CD4-positive, alpha-beta T cell treated with Interleukin-4 for 4 hours (primary cell): Measurements from ENCODE around the gene CAPN1.
"Not testable (repeated sequence)": the region's sequence is repeated elsewhere in the genome, so short reads cannot be mapped to it uniquely, and the experiment has no call there.

Experiments
- DNase-seq: peaks from one replicate; pipeline ENCODE4 v3.0.0-alpha.2; 2020

CAPN1 gene

DNA sequence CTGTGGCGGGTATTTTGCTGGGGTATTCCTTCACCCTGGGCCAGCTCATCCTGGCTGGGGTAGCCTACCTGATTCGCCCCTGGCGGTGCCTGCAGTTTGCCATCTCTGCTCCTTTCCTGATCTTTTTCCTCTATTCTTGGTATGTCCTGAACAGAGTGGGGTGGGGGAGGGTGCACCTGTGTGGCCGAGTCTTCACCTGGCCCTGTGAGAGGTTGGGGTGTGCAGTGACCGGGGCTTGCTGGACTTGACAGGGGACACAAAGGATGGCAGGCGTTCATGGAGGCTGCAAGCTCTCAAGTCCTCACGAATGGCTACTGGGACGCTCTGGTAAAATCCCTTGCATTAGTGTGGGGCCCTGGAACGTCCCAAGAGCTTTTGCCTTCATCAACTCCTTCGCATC, 39.3 kb downstream of the CAPN1 start:
- DNase-seq = no peak

DNA sequence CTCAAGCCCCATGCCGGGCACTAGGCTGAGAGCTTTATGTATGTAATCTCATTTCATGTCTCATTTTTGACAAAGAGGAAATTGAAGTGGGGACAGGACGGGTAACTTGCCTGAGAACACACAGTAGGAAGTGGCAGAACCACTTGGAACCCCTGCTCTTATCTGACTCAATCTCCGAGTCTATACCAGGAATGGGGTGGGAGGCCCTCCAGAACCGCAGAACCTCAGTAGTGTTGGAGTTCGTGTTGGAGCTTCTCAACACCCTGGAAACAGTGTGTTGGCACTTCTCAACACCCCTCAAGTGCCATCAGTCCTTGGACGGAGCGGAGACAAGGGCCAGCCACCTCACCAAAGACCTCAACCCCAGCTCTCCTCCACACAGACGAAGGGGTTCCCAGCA, 41.3 kb downstream of the CAPN1 start:
- no peak for DNase-seq

DNA sequence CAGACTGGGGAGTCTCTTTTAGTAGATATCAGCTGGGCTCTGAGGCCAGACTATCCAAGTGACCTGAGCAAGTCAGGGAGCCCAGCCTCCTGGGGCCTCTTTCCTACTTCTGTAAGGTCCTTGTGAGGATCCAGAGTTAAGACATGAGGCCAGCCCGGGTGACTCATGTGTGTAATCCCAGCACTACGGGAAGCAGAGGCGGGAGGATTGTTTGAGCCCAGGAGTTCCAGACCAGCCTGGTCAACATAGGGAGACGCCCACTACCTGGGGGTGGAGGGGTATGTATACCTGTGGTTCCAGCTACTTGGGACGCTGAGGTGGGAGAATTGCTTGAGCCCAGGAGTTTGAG, 43.2 kb downstream of the CAPN1 start:
- no peak for DNase-seq

DNA sequence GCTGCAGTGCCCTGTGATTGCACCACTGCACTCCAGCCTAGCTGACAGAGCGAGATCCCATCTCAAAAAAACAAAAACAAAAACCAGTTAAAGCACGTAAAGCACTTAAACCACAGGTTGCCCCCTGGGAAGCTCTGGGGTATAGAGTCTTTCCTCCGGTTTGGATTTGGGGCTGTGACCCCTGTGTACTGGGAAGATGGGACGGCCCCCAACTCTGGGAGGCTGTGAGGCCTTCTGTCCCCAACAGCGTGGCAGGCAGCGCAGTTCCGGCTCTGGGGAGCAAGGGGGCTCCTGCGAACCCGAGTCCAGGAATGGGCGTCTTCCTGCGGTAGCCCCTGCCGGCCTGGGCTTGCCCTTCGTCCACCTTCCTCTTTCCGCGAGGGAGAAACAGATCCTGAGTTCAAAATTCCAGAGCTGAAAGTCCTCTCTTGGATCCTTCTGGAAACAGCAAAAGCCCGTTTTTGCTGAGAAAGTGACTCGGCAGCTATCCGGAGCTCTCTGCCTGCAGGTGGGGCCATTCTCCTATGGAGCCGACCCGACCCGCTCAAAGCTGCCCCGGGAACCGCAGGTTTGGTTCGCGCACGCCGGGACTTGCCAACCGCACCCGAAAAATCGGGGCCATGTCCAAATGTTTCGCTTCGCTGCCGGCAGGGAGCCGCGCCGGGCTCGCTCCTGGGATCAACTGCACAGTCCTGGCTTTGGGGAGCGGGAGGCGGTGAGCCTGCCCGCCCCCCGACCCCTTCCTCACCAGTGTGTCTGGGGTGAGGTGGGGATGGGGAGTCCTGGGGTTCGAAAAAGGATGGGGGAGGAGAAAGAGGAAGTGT, 43.8 kb downstream of the CAPN1 start:
- DNase-seq = peak; percentile 34

DNA sequence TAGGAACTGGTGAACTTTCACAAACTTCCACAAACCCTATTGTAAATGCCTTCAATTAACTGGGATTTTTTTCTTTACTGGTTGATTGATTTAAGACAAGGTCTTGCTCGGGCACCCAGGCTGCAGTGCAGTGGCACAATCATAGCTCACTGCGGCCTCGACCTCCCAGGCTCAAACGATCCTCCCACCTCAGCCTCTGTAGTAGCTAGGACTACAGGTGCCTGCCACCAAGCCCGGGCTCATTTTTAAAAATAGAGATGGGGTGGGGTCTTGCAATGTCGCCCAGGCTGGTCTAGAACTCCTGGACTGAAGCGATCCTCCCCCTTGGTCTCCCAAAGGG, 44.3 kb downstream of the CAPN1 start:
- no peak for DNase-seq

DNA sequence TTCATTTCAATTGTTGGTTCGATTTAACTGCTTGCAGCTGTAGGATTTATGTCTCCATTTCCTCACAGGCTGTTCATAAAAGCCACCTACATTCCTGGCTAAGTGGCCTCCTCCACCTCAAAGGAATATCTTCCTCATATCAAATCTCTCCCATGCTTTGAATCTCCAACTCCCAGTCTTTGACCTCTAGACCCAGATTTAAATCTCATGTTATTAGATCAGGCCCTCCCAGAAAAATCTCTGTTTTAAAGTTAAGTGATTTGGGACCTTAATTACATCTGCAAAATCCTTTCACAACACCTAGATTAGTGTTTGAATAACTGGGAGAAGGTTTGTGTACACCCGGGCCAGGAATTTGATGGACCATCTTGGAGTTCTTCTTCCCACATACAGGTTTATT, 46.2 kb downstream of the CAPN1 start:
- DNase-seq = no peak

DNA sequence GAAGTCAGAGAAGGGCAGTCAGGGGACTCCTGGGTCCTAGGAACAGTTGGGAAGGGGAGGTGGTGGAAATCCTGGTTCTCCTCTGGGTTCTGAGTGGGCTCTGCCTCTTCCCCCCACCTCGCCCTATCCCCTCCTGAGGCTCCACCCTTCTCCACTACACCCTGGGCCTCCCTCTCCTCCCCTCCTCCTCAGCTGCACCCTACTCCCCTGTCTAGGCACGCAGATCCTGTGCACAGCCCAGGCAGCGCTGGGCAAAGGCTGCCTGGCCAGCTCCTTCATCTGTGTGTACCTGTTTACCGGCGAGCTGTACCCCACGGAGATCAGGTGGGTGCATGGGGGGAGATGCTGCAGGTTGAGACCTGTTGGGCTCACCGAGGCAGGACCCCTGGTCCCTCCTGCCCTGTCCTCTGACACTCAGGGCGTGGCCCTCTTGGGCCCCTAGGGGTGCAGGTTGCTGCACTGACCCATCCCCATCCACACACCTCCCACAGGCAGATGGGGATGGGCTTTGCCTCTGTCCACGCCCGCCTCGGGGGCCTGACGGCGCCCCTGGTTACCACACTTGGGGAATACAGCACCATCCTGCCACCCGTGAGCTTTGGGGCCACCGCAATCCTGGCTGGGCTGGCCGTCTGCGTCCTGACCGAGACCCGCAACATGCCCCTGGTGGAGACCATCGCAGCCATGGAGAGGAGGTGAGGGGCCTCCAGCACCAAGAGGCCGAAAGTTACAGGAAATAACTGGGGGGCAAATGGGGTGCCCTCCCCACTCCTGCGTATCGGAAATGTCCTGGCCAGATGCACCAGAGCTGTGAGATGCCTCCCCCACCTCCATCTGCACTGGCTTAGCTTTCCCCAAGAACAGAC, 54.7 kb downstream of the CAPN1 start:
- no peak for DNase-seq

DNA sequence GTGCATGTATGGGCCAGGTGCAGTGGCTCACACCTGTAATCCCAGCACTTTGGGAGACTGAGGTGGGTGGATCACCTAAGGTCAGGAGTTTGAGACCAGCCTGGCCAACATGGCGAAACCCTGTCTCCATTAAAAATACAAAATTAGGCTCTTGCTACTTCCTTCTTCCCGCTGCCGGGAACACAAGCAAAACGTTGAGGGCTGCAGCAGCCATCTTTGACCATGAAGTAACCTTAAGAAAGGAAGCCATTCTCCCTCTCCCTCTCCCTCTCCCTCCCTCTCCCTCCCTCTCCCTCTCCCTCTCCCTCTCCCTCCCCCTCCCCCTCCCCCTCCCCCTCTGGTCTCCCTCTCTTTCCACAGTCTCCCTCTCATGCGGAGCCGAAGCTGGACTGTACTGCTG, 56.6 kb downstream of the CAPN1 start:
- not testable (repeated sequence) for DNase-seq

DNA sequence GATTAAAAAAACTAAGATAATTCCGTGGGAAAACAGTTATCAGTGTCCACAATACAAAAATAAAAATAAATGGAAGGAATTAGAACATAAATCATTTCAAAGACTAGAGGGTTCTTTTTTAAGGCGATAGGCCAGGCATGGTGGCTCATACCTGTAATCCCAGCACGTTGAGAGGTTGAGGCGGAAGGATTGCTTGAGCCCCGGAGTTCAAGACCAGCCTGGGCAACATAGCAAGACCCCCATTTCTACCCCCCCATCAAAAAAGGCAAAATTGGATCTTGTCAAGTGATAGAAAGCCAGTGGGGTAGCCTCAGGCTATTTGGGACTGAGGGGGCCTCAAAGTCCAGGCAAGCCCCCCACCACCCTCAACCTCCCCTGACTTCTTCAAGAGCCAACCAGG, 59.4 kb downstream of the CAPN1 start:
- DNase-seq = no peak

DNA sequence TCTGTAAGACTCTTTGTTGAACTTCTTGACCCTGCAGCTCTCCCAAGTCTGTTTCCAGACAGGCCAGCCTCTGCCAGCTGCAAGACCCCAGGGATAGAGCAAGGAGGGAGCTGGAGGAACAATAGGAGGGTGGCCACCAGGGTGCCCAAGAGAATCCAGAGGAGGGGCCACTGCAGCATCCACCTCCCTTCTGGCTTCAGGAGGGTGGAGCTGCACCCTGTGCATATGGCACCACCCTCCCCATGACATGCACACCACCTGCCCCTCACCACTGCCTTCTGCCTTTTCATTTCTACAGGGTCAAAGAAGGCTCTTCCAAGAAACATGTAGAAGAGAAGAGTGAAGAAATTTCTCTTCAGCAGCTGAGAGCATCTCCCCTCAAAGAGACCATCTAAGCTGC, 60.0 kb downstream of the CAPN1 start:
- no peak for DNase-seq

DNA sequence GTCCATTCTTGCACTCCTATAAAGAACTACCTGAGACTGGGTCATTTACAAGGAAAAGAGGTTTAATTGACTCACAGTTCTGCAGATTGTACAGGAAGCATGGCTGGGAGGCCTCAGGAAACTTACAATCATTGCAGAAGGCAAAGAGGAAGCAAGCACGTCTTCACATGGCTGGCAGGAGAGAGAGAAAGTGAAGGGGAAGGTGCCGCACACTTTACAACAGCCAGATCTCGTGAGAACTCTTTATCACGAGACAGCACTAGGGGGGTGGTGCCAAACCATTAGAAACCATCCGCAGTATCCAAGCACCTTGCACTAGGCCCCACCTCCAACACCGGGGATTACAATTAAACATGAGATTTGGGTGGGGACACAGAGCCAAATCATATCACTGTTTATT, 60.7 kb downstream of the CAPN1 start:
- no peak for DNase-seq

DNA sequence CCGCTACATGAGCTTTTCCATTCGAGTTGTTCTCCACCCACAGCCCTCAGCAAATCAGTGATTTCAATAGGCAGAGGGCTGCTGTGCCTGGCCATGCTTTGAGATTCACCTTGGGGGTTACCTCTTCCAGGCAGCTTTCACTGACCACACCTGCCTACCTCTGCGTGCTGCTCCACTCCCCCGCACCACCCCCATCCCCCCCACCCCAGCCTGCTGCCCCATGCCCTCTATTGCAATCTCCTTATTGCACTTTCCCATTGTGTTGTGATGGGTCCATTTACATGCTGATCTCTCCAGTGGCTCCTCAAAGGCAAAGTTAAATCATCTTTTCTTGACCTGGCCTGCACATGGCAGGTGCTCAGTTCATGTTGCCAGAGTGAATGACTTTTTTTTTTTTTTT, 62.1 kb downstream of the CAPN1 start:
- DNase-seq = no peak

DNA sequence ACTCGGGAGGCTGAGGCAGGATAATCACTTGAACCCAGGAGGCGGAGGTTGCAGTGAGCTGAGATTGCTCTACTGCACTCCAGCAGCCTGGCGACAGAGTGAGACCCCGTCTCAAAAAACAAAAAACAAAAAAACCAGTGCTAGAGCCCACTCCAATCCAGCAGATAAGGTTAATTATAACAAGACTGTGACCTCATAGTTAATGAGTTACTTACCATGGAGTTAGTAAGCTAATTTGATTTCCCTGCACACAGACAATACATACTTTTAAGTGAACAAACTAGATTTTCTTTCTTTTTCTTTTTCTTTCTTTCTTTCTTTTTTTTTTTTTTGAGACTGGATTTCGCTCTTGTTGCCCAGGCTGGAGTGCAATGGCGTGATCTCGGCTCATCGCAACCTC, 63.3 kb downstream of the CAPN1 start:
- not testable (repeated sequence) for DNase-seq

DNA sequence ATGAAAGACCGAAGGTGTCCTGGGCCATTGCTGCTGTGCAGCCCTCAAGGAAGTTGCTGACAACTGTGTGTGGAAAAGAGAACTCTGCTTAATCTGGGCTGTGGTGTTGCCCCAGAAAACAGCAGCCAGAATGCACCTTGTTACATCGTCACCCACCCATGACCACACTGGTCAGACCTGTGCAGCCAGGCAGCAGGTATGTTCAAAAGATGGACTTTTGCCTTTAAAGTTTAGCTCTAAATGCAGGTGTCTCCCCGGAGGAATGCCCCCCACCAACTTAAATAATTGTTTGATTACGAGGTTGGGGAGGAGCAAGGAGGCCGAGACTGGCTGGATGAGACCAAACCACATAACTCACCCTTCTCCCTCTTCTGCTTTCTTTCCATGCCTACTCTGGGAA, 64.8 kb downstream of the CAPN1 start:
- no peak for DNase-seq

DNA sequence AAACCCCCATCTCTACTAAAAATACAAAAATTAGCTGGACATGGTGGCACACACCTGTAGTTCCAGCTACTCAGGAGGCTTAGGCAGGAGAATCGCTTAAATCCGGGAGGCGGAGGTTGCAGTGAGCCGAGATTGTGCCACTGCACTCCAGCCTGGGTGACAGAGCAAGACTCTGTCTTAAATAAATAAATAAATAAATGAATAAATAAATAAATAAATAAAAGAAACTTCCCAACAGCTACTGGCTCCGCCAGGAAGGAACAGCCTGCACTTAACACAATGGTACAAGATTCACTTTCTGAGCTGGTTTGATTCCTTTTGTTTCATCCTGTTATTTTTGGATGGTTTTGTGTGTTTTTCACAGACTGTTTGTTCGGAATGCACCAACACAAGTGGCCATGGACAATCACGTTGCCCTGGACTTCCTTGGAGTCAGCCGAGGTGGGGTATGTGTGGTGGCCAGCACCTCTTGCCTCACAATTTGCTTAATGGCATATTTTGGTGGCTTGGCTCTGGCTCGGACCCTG, 66.5 kb downstream of the CAPN1 start:
- DNase-seq = not testable (repeated sequence)

DNA sequence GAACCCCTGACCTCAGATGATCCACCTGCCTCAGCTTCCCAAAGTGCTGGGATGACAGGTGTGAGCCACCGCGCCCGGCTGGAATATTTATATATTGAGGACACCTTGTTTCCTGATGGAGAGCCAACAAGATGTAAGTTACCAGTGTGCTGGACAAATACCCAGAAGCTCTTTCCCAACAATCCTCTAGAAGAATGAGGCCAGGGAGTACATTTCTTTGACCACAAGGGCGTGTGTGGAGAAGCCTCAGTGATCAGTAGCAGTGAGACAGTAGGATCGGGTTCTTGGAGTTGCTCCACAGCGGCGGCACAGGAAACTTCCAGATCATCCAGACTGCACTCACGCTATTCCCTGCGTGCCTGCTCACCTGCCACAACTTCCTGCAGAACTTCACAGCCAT, 69.7 kb downstream of the CAPN1 start:
- DNase-seq = no peak

DNA sequence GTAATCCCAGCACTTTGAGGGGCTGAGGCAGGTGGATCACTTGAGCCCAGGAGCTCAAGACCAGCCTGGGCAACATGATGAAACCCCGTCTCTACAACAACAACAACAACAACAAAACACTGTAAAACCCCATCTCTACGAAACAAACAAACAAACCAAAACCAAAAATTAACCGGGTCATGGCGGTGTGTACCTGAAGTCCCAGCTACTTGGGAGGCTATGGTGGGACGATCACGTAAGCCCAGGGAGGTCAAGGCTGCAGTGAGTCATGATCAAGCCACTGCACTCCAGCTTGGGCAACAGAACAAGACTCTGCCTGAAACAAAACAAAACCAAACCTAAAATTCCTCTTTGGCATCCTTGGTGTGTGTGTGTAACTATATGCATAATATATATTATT, 73.0 kb downstream of the CAPN1 start:
- DNase-seq = no peak

DNA sequence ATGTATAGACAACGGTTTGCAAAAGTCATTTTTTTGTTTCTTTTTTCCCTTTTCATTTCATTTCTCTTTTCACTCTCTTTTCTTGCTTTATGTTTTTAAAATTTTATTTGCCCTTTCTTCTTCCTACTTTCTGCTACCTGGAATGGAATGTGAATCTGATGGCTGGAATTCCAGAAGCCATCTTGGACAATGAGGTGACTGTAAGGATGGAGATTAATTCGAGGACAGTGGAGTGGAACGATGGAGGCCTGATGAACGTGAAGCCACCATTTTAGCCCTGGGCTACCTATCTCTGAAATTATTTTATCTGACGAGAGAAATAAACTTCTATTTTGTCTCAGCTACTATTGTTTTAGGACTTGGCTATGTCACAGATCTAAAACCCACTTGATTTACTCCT, 77.3 kb downstream of the CAPN1 start:
- no peak for DNase-seq

DNA sequence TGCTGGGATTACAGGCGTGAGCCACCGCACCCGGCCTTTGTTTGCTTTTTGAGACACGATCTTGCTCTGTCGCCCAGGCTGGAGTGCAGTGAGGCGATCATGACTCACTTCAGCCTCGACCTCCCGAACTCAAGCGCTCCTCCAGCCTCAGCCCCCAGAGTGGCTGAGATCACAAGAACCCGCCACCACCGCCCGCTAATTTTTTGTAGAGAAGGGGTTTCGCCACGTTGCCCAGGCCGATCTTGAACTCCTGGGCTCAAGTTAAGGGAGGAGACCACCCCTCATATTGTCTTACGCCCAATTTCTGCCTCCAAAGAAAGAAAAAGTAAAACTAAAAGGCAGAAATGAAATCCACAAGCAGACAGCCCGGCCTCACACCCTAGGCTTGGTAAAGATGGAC, 78.6 kb downstream of the CAPN1 start:
- no peak for DNase-seq

DNA sequence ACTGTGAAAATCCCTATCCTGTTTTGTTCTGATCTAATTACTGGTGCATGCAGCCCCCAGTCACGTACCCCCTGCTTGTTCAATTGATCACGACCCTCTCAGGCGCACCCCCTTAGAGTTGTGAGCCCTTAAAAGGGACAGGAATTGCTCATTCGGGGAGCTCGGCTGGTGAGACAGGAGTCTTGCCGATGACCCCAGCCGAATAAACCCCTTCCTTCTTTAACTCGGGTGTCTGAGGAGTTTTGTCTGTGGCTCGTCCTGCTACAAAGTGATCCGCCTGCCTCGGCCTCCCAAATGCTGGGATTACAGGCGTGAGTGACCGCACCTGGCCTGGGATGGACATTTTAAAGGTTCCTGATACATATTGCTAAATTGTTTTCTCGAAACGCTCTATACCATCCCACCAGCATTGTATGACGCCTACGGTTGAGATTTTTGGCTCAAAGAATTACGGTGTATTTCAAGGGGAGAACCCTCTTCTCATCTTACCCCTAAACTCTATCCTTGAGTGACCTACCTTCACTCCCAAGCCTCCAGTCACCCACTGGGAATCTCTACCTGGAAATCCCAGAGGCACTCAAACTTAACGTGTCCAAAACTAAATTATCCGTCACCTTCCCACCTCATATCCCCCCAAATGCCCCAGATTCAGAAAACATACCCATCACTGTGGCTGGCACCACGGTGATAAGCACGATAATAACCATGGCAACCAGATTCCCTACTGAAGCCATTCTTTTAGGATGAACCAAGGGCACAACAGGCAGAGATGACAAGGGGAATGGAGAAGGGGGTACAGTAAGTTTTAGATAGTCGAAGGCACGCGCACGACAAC, 79.2 kb downstream of the CAPN1 start:
- DNase-seq = no peak
